Lung microvascular endothelial cell (primary cell): Measurements from ENCODE around the gene HSPA1A. TPM values are rescaled to one million over a fixed set of nuclear protein-coding genes. Genes with fewer than 3 reads are reported as not detected.
A peak's percentile ranks its signal among the peaks of the same experiment; 100 is the strongest.
"Not testable (repeated sequence)": the region's sequence is repeated elsewhere in the genome, so short reads cannot be mapped to it uniquely, and the experiment has no call there.

Source experiments
- DNase-seq, 2 donors: peaks; one replicate each; pipeline versions ENCODE4 v3.0.0 to v3.0.0-alpha.2; 2010; ENCODE audit warnings: low read depth in 2 of 2
- total RNA-seq: library from RNA; depleted of rRNA; stranded (reverse); fragments of >200 nt; gene quantifications from 2 replicates; pipeline ENCODE4 v1.2.1, GENCODE V29; 2014

HSPA1A gene
- total RNA-seq, 1 donor from 2014 or later: 93.3 TPM

GRCh38 chr6:31808599-31808998 lies 6.7 kb upstream of the HSPA1A start:
- not testable (repeated sequence) for DNase-seq

GRCh38 chr6:31811645-31812044 lies 3.7 kb upstream of the HSPA1A start:
- no peak for DNase-seq

GRCh38 chr6:31813465-31813849 lies 1.9 kb upstream of the HSPA1A start:
- DNase-seq: no peak

GRCh38 chr6:31814677-31815024 lies 692 bp upstream of the HSPA1A start:
- DNase-seq: peak; percentile 89 to 97

GRCh38 chr6:31817133-31817928 lies 2.0 kb downstream of the HSPA1A start:
- peak in 1 of 2 donors; percentile 21 for DNase-seq

- DNase-seq: not testable (repeated sequence)
Observed at GRCh38 chr6:31817929-31818511, 2.7 kb downstream of the HSPA1A start.

GRCh38 chr6:31819871-31820299 lies 4.5 kb downstream of the HSPA1A start:
- no peak for DNase-seq

GRCh38 chr6:31820399-31820798 lies 5.1 kb downstream of the HSPA1A start:
- not testable (repeated sequence) for DNase-seq

- peak; percentile 30 to 49 for DNase-seq
Observed at GRCh38 chr6:31821301-31822035, 6.1 kb downstream of the HSPA1A start.

- DNase-seq: peak; percentile 39 to 59
Observed at GRCh38 chr6:31822036-31822821, 6.9 kb downstream of the HSPA1A start.

- DNase-seq: not testable (repeated sequence)
Observed at GRCh38 chr6:31823592-31824196, 8.4 kb downstream of the HSPA1A start.

- DNase-seq: no peak
Observed at GRCh38 chr6:31825553-31825952, 10.2 kb downstream of the HSPA1A start.

- no peak for DNase-seq
Observed at GRCh38 chr6:31826793-31827285, 11.5 kb downstream of the HSPA1A start.

- peak; percentile 91 to 98 for DNase-seq
Observed at GRCh38 chr6:31827286-31828079, 12.1 kb downstream of the HSPA1A start, which contains the start of gene HSPA1B. HSPA1B (plus strand) TSS chr6:31827738; CDS start chr6:31827951, 213 bp downstream.

GRCh38 chr6:31829633-31830283 lies 14.4 kb downstream of the HSPA1A start:
- DNase-seq: peak; percentile 58 to 75

GRCh38 chr6:31830886-31831335 lies 15.6 kb downstream of the HSPA1A start:
- DNase-seq: no peak

- DNase-seq: no peak
Observed at GRCh38 chr6:31831350-31832215, 16.2 kb downstream of the HSPA1A start.
